Panc1 (cell line): Measurements from ENCODE around the gene LRRC30. TPM values are rescaled to one million over a fixed set of nuclear protein-coding genes. Genes with fewer than 3 reads are reported as not detected.

ENCODE experiments used
- ATAC-seq: fragments of 200-7000 bp; cut with Tn5 transposase; 2 replicates; pipeline ENCODE4 v1.9.1; 2020; ENCODE audit warnings: mild to moderate bottlenecking, moderate library complexity
- BruUV-seq: library from RNA; stranded (reverse); fragments of 400-500 nt; replicated peaks from 2 replicates; lab custom pipeline; 2021; lab: Mats Ljungman, UMichigan
- CTCF ChIA-PET: fragments of 300-600 bp; sonication (Branson Sonifier 250); formaldehyde crosslinking; loops from one replicate; lab custom pipeline; 2022; ENCODE audit warnings: antibody characterized with exemption; lab: Charles Lee
- POLR2A ChIA-PET: fragments of 300-600 bp; sonication (Branson Sonifier 250); formaldehyde crosslinking; loops from one replicate; lab custom pipeline; 2022; ENCODE audit warnings: antibody characterized with exemption; lab: Charles Lee
- DNase-seq: peaks from one replicate; pipeline ENCODE4 v3.0.0-alpha.2; 2010; ENCODE audit warnings: low read depth, low spot score
- H3K27ac ChIP-seq: 2 replicates; pipeline ENCODE4 v1.5.1; 2011; ENCODE audit warnings: mild to moderate bottlenecking, low read length, inconsistent platforms
- H3K27me3 ChIP-seq: fragments of 200-500 bp; sonication (Bioruptor generic); 2 replicates; pipeline ENCODE4 v1.6.0; 2014; ENCODE audit warnings: low read length, inconsistent platforms; ENCODE audit not compliant: control insufficient read depth, insufficient read depth
- H3K36me3 ChIP-seq: fragments of 200-500 bp; sonication (Bioruptor generic); 2 replicates; pipeline ENCODE4 v1.5.1; 2014; ENCODE audit warnings: inconsistent platforms, mild to moderate bottlenecking, low read length, moderate library complexity; ENCODE audit not compliant: control insufficient read depth, insufficient read depth
- H3K4me1 ChIP-seq: 2 replicates; pipeline ENCODE4 v1.5.1; 2011; ENCODE audit warnings: inconsistent platforms, mild to moderate bottlenecking, low read length, moderate library complexity; ENCODE audit not compliant: control insufficient read depth, insufficient read depth
- H3K4me3 ChIP-seq, 2 experiments: 2 replicates each; pipeline ENCODE4 v1.5.1; 2011 to 2012; ENCODE audit warnings: low read depth in 2 of 2, low read length in 2 of 2, mild to moderate bottlenecking in 2 of 2, inconsistent platforms in 1 of 2, moderate library complexity in 1 of 2
- H3K9me3 ChIP-seq: fragments of 200-500 bp; sonication (Bioruptor generic); 2 replicates; pipeline ENCODE4 v1.5.1; 2014; ENCODE audit warnings: low read depth, mild to moderate bottlenecking, inconsistent platforms, low read length, moderate library complexity; ENCODE audit not compliant: control insufficient read depth, insufficient read depth
- CTCF ChIP-seq: fragments of 450-650 bp; IDR thresholded peaks from 2 replicates; pipeline ENCODE4 v1.5.1; 2017; ENCODE audit warnings: mild to moderate bottlenecking
- POLR2AphosphoS5 ChIP-seq: IDR thresholded peaks from 2 replicates; pipeline ENCODE4 v1.6.1; 2012; ENCODE audit warnings: mild to moderate bottlenecking, low read depth, low read length, moderate library complexity
- REST ChIP-seq, 2 experiments: IDR thresholded peaks; 2 replicates each; pipeline ENCODE4 v1.6.1; 2011 to 2012; ENCODE audit warnings: low read depth in 2 of 2, control low read depth in 1 of 2, low read length in 1 of 2, mild to moderate bottlenecking in 1 of 2, moderate library complexity in 1 of 2; ENCODE audit not compliant: insufficient read depth in 1 of 2
- SIN3A ChIP-seq: IDR thresholded peaks from 2 replicates; pipeline ENCODE4 v1.6.1; 2012; ENCODE audit warnings: low read depth, mild to moderate bottlenecking, low read length, moderate library complexity, borderline replicate concordance; ENCODE audit not compliant: insufficient read depth
- TCF7L2 ChIP-seq: IDR thresholded peaks from 2 replicates; pipeline ENCODE4 v1.6.1; 2011; ENCODE audit warnings: mild to moderate bottlenecking, low read depth, low read length, inconsistent platforms
- in situ Hi-C: cut with HindIII; loops from 2 replicates; pipeline ENCODE4 v1.10.0; 2016; ENCODE audit warnings: low sequenced_read_pairs, low pct_unique_long_range_greater_than_20kb
- intact Hi-C: fragments of 100-400 bp; cut with micrococcal nuclease; formaldehyde crosslinking; loops from one replicate; pipeline ENCODE4 v1.10.0; 2022; ENCODE audit not compliant: unreplicated experiment
- total RNA-seq: library from RNA; stranded (reverse); gene quantifications from one replicate; pipeline ENCODE4 v1.2.1, GENCODE V29; 2021; ENCODE audit not compliant: unreplicated experiment

Gene LRRC30
- total RNA-seq, 1 experiment from 2014 or later, result not detected

GRCh38 chr18:7272311-7273049 is 41.6 kb downstream of the LRRC30 start:
- CTCF ChIA-PET, result no interaction called here
- Histone ChIP-seq H3K9me3 (no peaks in the 10 kb centered on the region), H3K4me3 (no peak overlapping the region), H3K27me3 (no peaks in the 10 kb centered on the region), H3K27ac (no peak overlapping the region), H3K36me3 (no peaks in the 10 kb centered on the region), H3K4me1 (no peaks in the 10 kb centered on the region)
- POLR2A ChIA-PET, result interaction anchor here (0.6 kb wide), 1 partner anchor 573 kb away, joined by 3 read pairs; no protein-coding TSS in a partner anchor
- BruUV-seq, result no TSS peak
- ATAC-seq (peak; percentile 70; the same call in 1 of the 2 replicates), DNase-seq (no peak)
- TF ChIP-seq POLR2AphosphoS5 (no peak), REST (IDR thresholded peaks at IDR 0.05; ENCODE audit: insufficient read depth in 1 of 2, low read depth in 2 of 2, low read length in 1 of 2) (no peak), CTCF (peak; percentile 69)
- intact Hi-C loops, result loop anchor here (10.0 kb wide), 1 partner anchor 292 kb away; the partner anchor contains the start of gene PTPRM
- in situ Hi-C loops, result no loop called here

GRCh38 chr18:7273301-7273921 is 42.5 kb downstream of the LRRC30 start:
- no peak for DNase-seq
- ChIA-PET CTCF (no interaction called here), POLR2A (no interaction called here)
- Histone ChIP-seq H3K4me3 (no peak overlapping the region), H3K4me1 (no peaks in the 10 kb centered on the region), H3K36me3 (no peaks in the 10 kb centered on the region), H3K9me3 (no peaks in the 10 kb centered on the region), H3K27ac (no peak overlapping the region), H3K27me3 (no peaks in the 10 kb centered on the region)
- ATAC-seq, result no peak
- no peak for TF ChIP-seq SIN3A
- TF ChIP-seq CTCF, result no peak
- TF ChIP-seq POLR2AphosphoS5, result no peak
- TF ChIP-seq REST (IDR thresholded peaks at IDR 0.05; ENCODE audit: insufficient read depth in 1 of 2, low read depth in 2 of 2, low read length in 1 of 2), result no peak
- no peak for TF ChIP-seq TCF7L2
- intact Hi-C loops, result loop anchor here (10.0 kb wide), 1 partner anchor 291 kb away; the partner anchor contains the start of gene PTPRM
- no TSS peak for BruUV-seq
- in situ Hi-C loops, result no loop called here
